Stimulated activated CD8-positive, alpha-beta memory T cell treated with anti-CD3 and anti-CD28 coated beads, Interleukin-15, amount 100 ng/mL, for 4 hours (primary cell): ENCODE results near the gene DCP2.
A peak's percentile ranks its signal among the peaks of the same experiment; 100 is the strongest.
"Not testable (repeated sequence)": the region's sequence is repeated elsewhere in the genome, so short reads cannot be mapped to it uniquely, and the experiment has no call there.

Experiments used
- DNase-seq, 2 donors: peaks; one replicate each; pipeline ENCODE4 v3.0.0-alpha.2; 2020; ENCODE audit warnings: low read depth in 2 of 2

The DCP2 gene

GRCh38 chr5:112976432-112977309 lies at the start of gene DCP2:
DCP2 (plus strand) TSS chr5:112976798; CDS start chr5:112976934, 136 bp downstream.
- DNase-seq: peak; percentile 87 to 88

- DNase-seq: no peak
These were observed 47.1 kb upstream of the DCP2 start for GRCh38 chr5:112929336-112930081.

GRCh38 chr5:112930082-112930344 lies 46.6 kb upstream of the DCP2 start:
- no peak for DNase-seq

GRCh38 chr5:112931473-112931872 lies 45.1 kb upstream of the DCP2 start:
- no peak for DNase-seq

GRCh38 chr5:112933105-112933504 lies 43.5 kb upstream of the DCP2 start:
- DNase-seq: no peak

- DNase-seq: no peak
These were observed 42.8 kb upstream of the DCP2 start for GRCh38 chr5:112933651-112934365.

GRCh38 chr5:112934366-112934663 lies 42.3 kb upstream of the DCP2 start:
- DNase-seq: no peak

GRCh38 chr5:112935675-112936074 lies 40.9 kb upstream of the DCP2 start:
- no peak for DNase-seq

- no peak for DNase-seq
These were observed 38.3 kb upstream of the DCP2 start for GRCh38 chr5:112938286-112938685.

GRCh38 chr5:112940670-112941069 lies 35.9 kb upstream of the DCP2 start:
- no peak for DNase-seq

- no peak for DNase-seq
These were observed 28.1 kb upstream of the DCP2 start for GRCh38 chr5:112948458-112948857.

GRCh38 chr5:112951124-112951702 lies 25.4 kb upstream of the DCP2 start:
- DNase-seq: no peak

GRCh38 chr5:112956606-112957005 lies 20.0 kb upstream of the DCP2 start:
- DNase-seq: no peak

GRCh38 chr5:112957036-112957808 lies 19.4 kb upstream of the DCP2 start:
- no peak for DNase-seq

- no peak for DNase-seq
These were observed 18.2 kb upstream of the DCP2 start for GRCh38 chr5:112958093-112959088.

GRCh38 chr5:112959872-112960271 lies 16.7 kb upstream of the DCP2 start:
- not testable (repeated sequence) for DNase-seq

- no peak for DNase-seq
These were observed 16.3 kb upstream of the DCP2 start for GRCh38 chr5:112960315-112960714.

- no peak for DNase-seq
These were observed 15.6 kb upstream of the DCP2 start for GRCh38 chr5:112960863-112961504.

GRCh38 chr5:112963374-112963733 lies 13.2 kb upstream of the DCP2 start:
- DNase-seq: not testable (repeated sequence)

- no peak for DNase-seq
These were observed 10.8 kb upstream of the DCP2 start for GRCh38 chr5:112965733-112966306.
